ENCODE results near the gene CRBN.

Gene CRBN

GRCh38 chr3:3179407-3180094 is at the start of gene CRBN:
Gene CRBN (minus strand): TSS chr3:3179691. CDS start chr3:3179687, 4 bp downstream.
- DNase-seq = peak; percentile 92

GRCh38 chr3:3227640-3228039 is 48.1 kb upstream of the CRBN start:
- DNase-seq = no peak

GRCh38 chr3:3221528-3221927 is 42.0 kb upstream of the CRBN start:
- no peak for DNase-seq

GRCh38 chr3:3216401-3216800 is 36.9 kb upstream of the CRBN start:
- no peak for DNase-seq

GRCh38 chr3:3212781-3213440 is 33.4 kb upstream of the CRBN start:
- DNase-seq = no peak

GRCh38 chr3:3209714-3210113 is 30.2 kb upstream of the CRBN start:
- no peak for DNase-seq

- DNase-seq = peak; percentile 7
These were observed 29.6 kb upstream of the CRBN start for GRCh38 chr3:3209057-3209456.

GRCh38 chr3:3201611-3202010 is 22.1 kb upstream of the CRBN start:
- no peak for DNase-seq

- peak; percentile 67 for DNase-seq
These were observed 21.2 kb upstream of the CRBN start for GRCh38 chr3:3200632-3201212.

- no peak for DNase-seq
These were observed 19.8 kb upstream of the CRBN start for GRCh38 chr3:3199306-3199705.

GRCh38 chr3:3196148-3196861 is 16.8 kb upstream of the CRBN start:
- peak; percentile 23 for DNase-seq

- no peak for DNase-seq
These were observed 15.4 kb upstream of the CRBN start for GRCh38 chr3:3194861-3195260.

GRCh38 chr3:3192286-3192675 is 12.8 kb upstream of the CRBN start:
- no peak for DNase-seq

GRCh38 chr3:3191675-3192285 is 12.3 kb upstream of the CRBN start:
- no peak for DNase-seq

GRCh38 chr3:3189961-3190360 is 10.5 kb upstream of the CRBN start:
- no peak for DNase-seq

GRCh38 chr3:3189102-3189727 is 9.7 kb upstream of the CRBN start:
- DNase-seq = no peak

GRCh38 chr3:3184876-3185275 is 5.4 kb upstream of the CRBN start:
- no peak for DNase-seq

GRCh38 chr3:3180456-3180855 is 965 bp upstream of the CRBN start:
- no peak for DNase-seq

- no peak for DNase-seq
These were observed 778 bp downstream of the CRBN start for GRCh38 chr3:3178498-3179328.

- no peak for DNase-seq
These were observed 1.5 kb downstream of the CRBN start for GRCh38 chr3:3177861-3178497.

- DNase-seq = no peak
These were observed 6.9 kb downstream of the CRBN start for GRCh38 chr3:3172627-3173026.
